ENCODE data around the gene PDGFC. TPM values are rescaled to one million over a fixed set of nuclear protein-coding genes. Genes with fewer than 3 reads are reported as not detected.

PDGFC gene
- total and polyA plus RNA-seq, 2 of the 8 experiments (the other 6 are each of a cell fraction or from before 2014, with no cell fraction given): 0.65 to 2.7 TPM

DNA sequence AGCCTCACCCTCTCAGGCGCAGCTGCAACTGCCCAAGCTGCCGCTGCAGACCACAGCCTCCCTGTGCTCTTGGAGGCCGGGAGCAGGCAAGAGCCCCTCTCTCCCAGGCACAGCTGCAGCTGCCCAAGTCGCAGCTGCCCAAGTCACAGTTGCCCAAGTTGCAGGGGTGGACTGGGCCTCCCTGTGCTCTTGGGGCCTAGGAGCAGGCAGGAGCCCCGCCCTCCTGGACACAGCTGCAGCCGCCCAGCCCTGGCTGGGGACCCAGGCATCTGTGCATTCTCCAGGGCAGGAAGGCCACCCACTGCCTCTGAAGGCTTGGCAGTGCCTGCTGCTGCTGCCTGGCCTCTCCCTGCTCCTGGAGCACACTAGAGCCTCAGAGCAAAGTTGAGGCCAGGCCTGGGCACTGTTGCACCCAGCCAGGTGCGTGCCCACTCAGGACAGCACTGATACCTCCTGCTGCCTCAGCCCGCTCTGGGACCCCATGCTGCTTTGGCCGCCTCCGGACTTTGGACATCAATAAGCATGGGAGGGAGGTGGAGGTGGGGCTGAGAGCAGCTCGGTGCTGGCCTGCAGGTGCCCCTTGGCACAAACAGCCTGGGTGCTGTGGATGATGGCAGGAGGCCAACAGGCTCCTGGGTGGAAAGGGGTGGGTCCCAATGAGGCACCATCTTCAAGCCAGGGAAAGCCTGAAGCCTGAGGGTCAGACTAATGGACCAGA is 247.5 kb downstream of the PDGFC start:
- no peaks in the 10 kb centered on the region for H3K23me2 ChIP-seq (ENCODE audit: low read depth, low read length)
- WGBS, 2 experiments (ENCODE audit: extremely low coverage in 1 of 2, insufficient coverage in 1 of 2, insufficient read length in 1 of 2, insufficient replicate concordance in 2 of 2, low coverage in 1 of 2, low lambda C conversion rate in 2 of 2, missing lambda C conversion rate in 1 of 2): 92% methylated on average over 11 of the region's 11 CpGs; no CpG with 5 or more reads in 1 of the 2 experiments
- FAIRE-seq: no peak

More for the DNA sequence above, 247.5 kb downstream of the PDGFC start:
- no peak overlapping the region for H2BK12ac ChIP-seq (ENCODE audit: low read depth, low read length)
- H3K4me2 ChIP-seq (ENCODE audit: insufficient read depth in 1 of 2, low read depth in 2 of 2, low read length in 2 of 2): no peak overlapping the region
- H3K9ac ChIP-seq (replicated peaks in 1 of 4; ENCODE audit: extremely low read depth in 1 of 4, low read depth in 3 of 4, low read length in 3 of 4): no peak overlapping the region
- no peak overlapping the region for H3K18ac ChIP-seq (ENCODE audit: extremely low read depth, low read length)
- POLR2A ChIA-PET (ENCODE audit: partially characterized antibody): no interaction called here
- no peaks in the 10 kb centered on the region for H3K36me3 ChIP-seq (ENCODE audit: control insufficient read depth in 2 of 4, insufficient read depth in 4 of 4, low read length in 3 of 4)
- H2BK20ac ChIP-seq (ENCODE audit: low read length): no peak overlapping the region
- no peaks in the 10 kb centered on the region for H4K20me1 ChIP-seq (replicated peaks in 1 of 2; ENCODE audit: control insufficient read depth in 1 of 2, insufficient read depth in 2 of 2, low read length in 2 of 2)
- no peak overlapping the region for H4K91ac ChIP-seq (replicated peaks; ENCODE audit: insufficient read length, low read length)
- DNase-seq (ENCODE audit: low read depth in 1 of 2, low spot score in 2 of 2): no peak
- no peak overlapping the region for H3K23ac ChIP-seq (ENCODE audit: insufficient read length)
- no peak overlapping the region for H3K27ac ChIP-seq (ENCODE audit: low read depth, low read length)
- H3K9me3 ChIP-seq (ENCODE audit: insufficient read depth in 2 of 2, low read depth in 1 of 2, low read length in 1 of 2): peaks cover 12 to 13% of the 10 kb centered on the region in 2 experiments
- H3K4ac ChIP-seq (replicated peaks; ENCODE audit: insufficient read length, low read depth, low read length): no peak overlapping the region
- no peak overlapping the region for H2BK15ac ChIP-seq (ENCODE audit: low read length)
- no peak overlapping the region for H2AK5ac ChIP-seq (ENCODE audit: low read depth, low read length)
- H3K27me3 ChIP-seq (replicated peaks in 1 of 4; ENCODE audit: control insufficient read depth in 3 of 4, extremely low read depth in 1 of 4, insufficient read depth in 3 of 4, low read length in 3 of 4): no peaks in the 10 kb centered on the region
- no peak overlapping the region for H2BK5ac ChIP-seq (ENCODE audit: low read depth, low read length)
- no peak overlapping the region for H3K4me3 ChIP-seq (ENCODE audit: extremely low read depth in 1 of 4, insufficient read depth in 2 of 4, low read depth in 3 of 4, low read length in 4 of 4)
- CTCF ChIA-PET (ENCODE audit: partially characterized antibody): no interaction called here
- H3K4me1 ChIP-seq (replicated peaks in 1 of 4; ENCODE audit: control insufficient read depth in 3 of 4, insufficient read depth in 4 of 4, low read length in 3 of 4): no peaks in the 10 kb centered on the region
- H4K8ac ChIP-seq (ENCODE audit: extremely low read depth, insufficient read depth, low read length): no peak overlapping the region
- no peaks in the 10 kb centered on the region for H3K79me2 ChIP-seq (ENCODE audit: control insufficient read depth in 1 of 2, insufficient read depth in 2 of 2, low read length in 2 of 2)
- H3K56ac ChIP-seq (replicated peaks; ENCODE audit: insufficient read length, low read depth, low read length): no peak overlapping the region
- H4K5ac ChIP-seq (ENCODE audit: insufficient read length, low read depth, low read length): no peak overlapping the region
- H2BK120ac ChIP-seq (replicated peaks; ENCODE audit: low read depth, low read length): no peak overlapping the region
- H3K79me1 ChIP-seq (ENCODE audit: low read depth, low read length): no peaks in the 10 kb centered on the region
- H3K14ac ChIP-seq (ENCODE audit: insufficient read length): no peak overlapping the region
- no peak overlapping the region for H2AFZ ChIP-seq (ENCODE audit: low read length)
- TF ChIP-seq RXRA (IDR thresholded peaks at IDR 0.05; ENCODE audit: insufficient read depth, low read depth, low read length): no peak
- TF ChIP-seq, protein P1, sequence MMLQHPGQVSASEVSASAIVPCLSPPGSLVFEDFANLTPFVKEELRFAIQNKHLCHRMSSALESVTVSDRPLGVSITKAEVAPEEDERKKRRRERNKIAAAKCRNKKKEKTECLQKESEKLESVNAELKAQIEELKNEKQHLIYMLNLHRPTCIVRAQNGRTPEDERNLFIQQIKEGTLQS (IDR thresholded peaks at IDR 0.05; ENCODE audit: insufficient read depth, low read depth, low read length): no peak
